Fibroblast of villous mesenchyme (primary cell): ENCODE results near the gene LRP10. TPM values are rescaled to one million over a fixed set of nuclear protein-coding genes. Genes with fewer than 3 reads are reported as not detected.

Experiments used
- DNase-seq: peaks from one replicate; pipeline ENCODE4 v3.0.0-alpha.2; 2010; ENCODE audit warnings: low read depth
- H3K4me3 ChIP-seq: 2 replicates; pipeline ENCODE4 v1.5.1; 2011; ENCODE audit warnings: low read depth, mild to moderate bottlenecking, low read length
- total RNA-seq: library from RNA; depleted of rRNA; stranded (reverse); fragments of >200 nt; gene quantifications from 2 replicates; pipeline ENCODE4 v1.2.3, GENCODE V29; 2012
- TF ChIP-seq, protein P1 (sequence below): IDR thresholded peaks from 2 replicates; pipeline ENCODE4 v1.5.1; 2012; ENCODE audit warnings: low read depth, mild to moderate bottlenecking, low read length; ENCODE audit not compliant: insufficient read depth

Gene LRP10
- total RNA-seq, 1 donor: 104 TPM

DNA sequence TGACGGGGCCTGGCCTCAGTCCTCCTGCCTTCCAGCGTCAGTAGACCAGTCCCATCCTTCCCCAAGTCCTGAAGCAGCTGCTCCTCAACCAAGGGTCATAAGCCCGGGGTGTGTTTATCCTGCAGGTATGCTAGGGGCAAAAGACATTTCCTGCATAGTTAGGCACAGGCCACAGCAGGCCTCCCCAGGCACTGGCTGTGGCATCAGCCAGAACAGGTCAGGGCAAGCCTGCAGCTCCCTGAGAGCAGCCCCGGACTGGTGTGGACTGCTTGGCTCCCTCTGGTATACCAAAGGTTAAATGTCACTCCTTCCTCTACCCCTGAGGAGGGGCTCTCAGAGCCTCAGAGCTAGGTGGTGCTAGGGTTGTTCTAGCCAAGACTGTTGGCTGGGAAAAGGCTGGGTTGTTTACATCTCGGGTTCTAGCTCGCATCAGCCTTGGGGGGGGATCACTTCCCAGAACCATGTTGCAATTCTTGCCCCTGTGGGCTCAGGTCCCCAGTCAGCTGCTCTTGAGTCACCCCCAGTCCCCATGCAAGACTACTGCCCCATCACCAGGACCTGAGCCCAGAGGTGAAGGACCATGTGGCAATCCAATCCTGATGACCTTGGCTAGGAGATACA lies 32.3 kb upstream of the LRP10 start:
- DNase-seq: peak; percentile 77
- TF ChIP-seq, protein P1, sequence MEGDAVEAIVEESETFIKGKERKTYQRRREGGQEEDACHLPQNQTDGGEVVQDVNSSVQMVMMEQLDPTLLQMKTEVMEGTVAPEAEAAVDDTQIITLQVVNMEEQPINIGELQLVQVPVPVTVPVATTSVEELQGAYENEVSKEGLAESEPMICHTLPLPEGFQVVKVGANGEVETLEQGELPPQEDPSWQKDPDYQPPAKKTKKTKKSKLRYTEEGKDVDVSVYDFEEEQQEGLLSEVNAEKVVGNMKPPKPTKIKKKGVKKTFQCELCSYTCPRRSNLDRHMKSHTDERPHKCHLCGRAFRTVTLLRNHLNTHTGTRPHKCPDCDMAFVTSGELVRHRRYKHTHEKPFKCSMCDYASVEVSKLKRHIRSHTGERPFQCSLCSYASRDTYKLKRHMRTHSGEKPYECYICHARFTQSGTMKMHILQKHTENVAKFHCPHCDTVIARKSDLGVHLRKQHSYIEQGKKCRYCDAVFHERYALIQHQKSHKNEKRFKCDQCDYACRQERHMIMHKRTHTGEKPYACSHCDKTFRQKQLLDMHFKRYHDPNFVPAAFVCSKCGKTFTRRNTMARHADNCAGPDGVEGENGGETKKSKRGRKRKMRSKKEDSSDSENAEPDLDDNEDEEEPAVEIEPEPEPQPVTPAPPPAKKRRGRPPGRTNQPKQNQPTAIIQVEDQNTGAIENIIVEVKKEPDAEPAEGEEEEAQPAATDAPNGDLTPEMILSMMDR: no peak
- peak overlapping the region; percentile 97 for H3K4me3 ChIP-seq

DNA sequence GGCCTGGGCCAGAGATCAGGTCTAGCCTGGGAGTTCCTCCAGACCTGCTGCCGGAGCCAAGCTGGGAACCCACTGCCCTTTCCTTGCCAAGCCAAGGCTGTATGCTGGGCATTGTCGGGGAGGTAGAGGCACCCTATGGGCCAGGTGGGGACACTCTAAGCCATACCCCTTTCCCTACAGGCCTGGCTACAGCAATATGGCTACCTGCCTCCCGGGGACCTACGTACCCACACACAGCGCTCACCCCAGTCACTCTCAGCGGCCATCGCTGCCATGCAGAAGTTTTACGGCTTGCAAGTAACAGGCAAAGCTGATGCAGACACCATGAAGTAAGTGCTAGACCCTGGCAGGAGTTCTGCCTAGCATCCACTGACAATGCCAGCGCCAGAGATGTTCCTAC lies 30.2 kb upstream of the LRP10 start:
- no peak overlapping the region for H3K4me3 ChIP-seq
- TF ChIP-seq, protein P1: no peak
- no peak for DNase-seq

DNA sequence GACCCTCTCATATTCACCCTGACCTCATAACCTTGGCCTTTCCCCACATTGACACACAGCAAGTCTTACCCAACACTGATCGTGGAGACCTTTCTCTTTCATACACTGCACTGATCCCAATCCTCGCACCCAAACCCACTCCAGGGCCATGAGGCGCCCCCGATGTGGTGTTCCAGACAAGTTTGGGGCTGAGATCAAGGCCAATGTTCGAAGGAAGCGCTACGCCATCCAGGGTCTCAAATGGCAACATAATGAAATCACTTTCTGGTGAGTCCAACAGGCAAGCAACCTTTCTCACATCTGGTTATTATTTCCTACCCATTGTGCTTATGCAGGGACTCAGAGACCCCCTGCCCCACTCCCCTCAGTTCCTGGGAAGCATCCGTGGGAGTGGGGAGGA lies 29.8 kb upstream of the LRP10 start:
- no peak for DNase-seq
- TF ChIP-seq, protein P1: no peak
- H3K4me3 ChIP-seq: no peak overlapping the region

DNA sequence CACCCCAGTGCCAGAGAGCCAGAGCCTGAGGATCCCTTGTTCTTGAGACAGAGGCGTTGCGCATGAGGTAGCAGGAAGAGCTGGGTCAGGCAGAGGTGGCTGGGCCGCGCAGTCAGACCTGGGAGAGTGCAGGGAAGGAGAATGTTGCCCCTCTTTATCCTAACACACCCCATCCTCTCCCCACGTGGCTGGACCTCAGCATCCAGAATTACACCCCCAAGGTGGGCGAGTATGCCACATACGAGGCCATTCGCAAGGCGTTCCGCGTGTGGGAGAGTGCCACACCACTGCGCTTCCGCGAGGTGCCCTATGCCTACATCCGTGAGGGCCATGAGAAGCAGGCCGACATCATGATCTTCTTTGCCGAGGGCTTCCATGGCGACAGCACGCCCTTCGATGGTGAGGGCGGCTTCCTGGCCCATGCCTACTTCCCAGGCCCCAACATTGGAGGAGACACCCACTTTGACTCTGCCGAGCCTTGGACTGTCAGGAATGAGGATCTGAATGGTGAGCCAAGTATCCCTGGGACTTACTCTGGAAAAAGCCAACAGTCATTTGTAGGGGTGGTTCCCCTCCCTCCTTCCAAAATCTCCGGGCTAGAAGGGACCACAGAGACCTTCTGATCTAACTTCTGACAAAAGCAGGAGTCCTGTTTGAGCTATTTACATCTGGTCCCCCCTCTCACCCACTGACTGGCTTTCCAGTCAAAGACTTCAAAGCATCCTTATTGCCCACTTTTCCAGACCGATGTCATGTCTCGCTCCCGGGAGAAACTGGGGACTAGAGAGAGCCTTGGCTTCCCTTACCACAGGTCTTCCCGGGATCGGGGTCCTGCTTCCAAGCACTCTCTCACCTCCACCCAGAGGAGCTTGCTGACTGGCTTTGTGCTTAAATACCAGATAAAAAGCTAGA lies 29.1 kb upstream of the LRP10 start:
- H3K4me3 ChIP-seq: no peak overlapping the region
- no peak for DNase-seq
- TF ChIP-seq, protein P1: no peak

DNA sequence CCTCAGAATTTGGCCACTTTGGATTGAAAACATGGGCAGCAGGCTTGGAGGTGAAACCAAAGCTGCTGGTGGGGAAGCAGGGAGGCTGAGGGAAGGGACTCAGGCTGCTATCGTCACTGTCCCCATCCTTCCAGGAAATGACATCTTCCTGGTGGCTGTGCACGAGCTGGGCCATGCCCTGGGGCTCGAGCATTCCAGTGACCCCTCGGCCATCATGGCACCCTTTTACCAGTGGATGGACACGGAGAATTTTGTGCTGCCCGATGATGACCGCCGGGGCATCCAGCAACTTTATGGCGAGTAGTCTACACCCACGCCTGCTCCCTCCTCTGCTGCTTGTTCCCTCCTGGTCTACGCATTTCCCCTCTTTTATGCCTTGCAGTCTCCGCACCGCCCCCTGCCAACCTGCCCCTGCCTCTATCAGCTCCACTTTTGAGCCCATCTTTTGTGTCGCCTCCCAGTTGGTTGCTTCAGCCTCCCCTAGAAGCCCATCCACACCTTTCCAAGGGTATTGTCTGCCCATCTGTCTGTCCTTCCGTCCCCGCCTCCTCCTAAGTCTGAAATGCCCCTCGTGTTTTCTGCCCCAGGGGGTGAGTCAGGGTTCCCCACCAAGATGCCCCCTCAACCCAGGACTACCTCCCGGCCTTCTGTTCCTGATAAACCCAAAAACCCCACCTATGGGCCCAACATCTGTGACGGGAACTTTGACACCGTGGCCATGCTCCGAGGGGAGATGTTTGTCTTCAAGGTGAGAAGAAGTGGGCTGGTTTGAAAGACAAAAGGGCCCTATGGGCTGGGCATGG lies 28.2 kb upstream of the LRP10 start:
- TF ChIP-seq, protein P1: no peak
- no peak for DNase-seq

DNA sequence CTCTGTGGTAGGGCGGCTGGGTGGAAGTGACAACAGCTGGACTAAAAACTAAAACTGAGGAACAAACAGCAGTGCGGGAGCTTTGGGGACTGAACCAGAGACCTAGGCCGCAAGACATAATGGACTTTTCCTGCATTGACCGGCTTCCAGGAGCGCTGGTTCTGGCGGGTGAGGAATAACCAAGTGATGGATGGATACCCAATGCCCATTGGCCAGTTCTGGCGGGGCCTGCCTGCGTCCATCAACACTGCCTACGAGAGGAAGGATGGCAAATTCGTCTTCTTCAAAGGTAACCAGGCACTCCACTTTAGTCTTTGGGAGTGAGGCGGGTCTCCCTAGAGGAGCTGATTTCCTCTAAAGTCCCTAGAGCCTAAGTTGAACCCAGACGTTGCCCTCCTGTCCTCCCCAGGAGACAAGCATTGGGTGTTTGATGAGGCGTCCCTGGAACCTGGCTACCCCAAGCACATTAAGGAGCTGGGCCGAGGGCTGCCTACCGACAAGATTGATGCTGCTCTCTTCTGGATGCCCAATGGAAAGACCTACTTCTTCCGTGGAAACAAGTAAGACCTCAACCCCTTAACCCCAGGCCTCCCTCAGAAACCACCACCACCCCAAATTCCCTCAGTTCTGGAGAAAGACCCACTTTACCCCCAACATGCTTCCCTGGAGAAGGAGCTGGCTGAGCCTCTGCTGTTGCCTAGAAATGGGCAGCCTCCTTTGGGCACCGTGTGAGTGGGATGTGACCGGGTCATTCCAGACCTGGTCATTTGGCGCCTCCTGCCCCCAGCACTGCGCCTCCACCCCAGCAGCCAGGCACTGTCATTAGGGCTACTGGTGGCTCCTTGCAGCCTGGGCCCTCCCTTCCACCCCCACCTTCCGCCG lies 27.1 kb upstream of the LRP10 start:
- TF ChIP-seq, protein P1: no peak
- H3K4me3 ChIP-seq: no peak overlapping the region
- DNase-seq: no peak

More for the DNA sequence above, 28.2 kb upstream of the LRP10 start:
- no peak overlapping the region for H3K4me3 ChIP-seq
